ENCODE results near the gene M6PR. TPM values are rescaled to one million over a fixed set of nuclear protein-coding genes. Genes with fewer than 3 reads are reported as not detected.
"Not testable (repeated sequence)": the region's sequence is repeated elsewhere in the genome, so short reads cannot be mapped to it uniquely, and the experiment has no call there.

M6PR gene
- total RNA-seq, 1 experiment from 2014 or later: 245 TPM

DNA sequence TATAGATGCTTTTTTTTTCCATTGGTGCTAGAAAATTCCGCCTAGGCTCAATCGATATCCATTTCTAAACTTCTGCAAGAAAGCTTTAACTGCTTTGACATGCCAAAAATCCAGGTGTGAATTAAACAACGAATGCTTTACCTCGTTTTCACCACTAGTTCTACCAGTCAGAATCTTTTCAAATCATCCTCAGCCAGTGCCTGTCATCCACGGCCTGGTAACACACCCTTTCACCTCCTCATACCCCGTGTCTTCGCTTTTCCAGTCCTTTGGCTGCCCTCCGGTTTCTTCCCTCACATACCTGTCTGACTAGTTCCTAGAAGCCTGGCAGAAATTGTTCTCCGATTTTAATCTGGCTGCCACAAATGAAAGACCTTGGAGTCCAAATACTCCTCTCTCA lies 36.5 kb downstream of the M6PR start:
- DNase-seq (ENCODE audit: low spot score): peak; percentile 13

DNA sequence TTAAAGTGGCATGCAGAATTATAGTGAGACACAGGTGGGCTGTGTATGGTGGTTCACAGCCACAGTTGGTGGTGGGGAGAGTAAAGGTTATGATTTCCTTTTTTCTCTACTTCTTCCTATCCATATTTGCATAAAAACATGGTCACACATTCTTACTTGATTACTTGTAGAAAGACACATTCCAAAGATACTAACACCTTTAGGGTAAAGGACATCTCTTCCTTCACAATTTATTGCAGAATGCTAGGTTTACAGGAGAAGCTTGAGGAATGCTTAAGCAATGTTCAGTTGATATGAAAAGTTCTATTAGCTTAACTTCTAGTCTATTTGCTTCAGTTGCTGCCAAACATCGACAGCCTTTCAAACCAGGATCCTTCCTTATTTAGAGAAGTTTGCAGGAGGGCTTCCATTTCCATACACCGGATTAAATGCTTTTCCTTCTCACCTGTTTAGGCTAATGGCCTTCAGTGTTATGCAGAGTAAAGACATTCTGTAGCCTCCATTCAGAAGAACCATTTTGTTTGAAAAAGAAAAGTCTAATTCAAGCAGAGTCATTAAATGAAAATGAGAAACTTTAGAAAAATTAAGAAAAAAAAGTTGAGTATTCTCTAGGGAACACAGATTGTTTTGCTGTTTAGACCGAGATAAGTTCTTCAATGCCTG lies 37.7 kb downstream of the M6PR start:
- DNase-seq (ENCODE audit: low spot score): no peak

DNA sequence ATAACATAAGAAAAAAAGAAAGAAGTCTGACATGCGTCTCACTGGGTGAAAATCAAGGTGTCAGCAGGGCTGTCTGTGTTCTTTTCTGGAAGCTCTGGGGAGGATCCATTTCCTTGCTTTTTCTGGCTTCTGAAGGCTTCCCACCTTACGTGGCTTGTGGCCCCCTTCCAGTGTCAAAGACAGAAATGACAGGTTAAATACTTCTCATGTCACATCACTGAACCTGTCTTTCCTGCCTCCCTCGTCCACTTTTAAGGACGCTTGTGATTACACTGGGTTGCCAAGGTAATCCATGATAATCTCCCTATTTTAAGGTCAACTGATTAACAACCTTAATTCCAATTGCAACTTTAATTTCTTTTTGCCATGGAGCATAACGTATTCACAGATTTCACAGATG lies 39.7 kb downstream of the M6PR start:
- DNase-seq (ENCODE audit: low spot score): no peak

DNA sequence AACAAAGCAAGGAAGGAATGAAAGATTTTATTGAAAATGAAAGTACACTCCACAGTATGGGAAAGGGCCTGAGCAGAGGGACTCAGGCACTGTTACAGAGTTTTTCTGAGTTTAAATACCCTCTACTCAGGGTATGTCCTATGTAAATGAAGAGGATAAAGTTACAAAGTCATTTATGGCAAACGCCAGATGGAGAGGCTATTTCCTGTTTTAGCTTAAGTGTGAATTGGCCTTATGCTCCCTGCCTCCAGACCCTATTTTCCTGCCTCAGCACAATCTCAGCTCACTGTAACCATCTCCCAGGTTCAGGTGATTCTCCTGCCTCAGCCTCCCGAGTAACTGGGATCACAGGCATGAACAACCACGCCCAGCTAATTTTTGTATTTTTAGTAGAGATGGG lies 41.9 kb downstream of the M6PR start:
- no peak for DNase-seq (ENCODE audit: low spot score)

DNA sequence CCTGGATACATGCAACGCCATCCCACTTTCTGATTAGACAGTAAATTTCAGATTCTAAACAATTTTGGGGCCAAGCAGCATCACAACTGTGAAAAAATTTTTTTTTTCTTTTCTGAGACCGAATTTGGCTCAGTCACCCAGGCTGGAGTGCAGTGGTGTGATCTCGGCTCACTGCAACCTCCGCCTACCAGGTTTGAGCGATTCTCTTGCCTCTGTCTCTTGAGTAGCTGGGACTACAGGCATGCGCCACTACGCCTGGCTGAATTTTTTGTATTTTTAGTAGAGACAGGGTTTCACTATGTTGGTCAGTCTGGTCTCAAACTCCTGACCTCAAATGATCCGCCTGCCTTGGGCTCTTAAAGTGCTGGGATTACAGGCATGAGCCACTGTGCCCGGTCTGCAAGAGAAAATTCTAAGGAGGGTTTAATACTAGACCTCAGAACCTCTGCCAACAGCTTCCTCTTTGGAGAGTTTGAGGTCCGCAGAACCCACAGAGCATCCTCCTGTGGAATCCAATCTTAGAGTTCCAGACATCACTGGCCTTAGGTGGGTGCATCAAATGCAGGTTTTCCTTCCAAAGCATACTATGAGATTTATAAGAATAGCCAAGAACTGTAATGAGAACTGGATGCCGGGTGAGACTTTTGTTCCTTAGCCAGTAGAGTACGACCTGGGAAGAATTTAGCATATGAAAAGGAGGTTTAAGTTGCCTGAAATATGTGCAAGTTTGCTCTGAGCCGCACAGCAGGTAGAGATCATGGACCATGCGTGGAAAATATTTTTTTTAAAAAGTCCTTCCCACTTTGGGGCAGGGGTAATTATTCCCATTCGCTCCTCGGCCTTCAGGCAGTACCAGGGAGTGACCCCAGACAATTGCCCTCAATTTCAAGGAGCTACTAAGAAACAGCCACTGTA lies 42.9 kb downstream of the M6PR start:
- DNase-seq (ENCODE audit: low spot score): no peak

DNA sequence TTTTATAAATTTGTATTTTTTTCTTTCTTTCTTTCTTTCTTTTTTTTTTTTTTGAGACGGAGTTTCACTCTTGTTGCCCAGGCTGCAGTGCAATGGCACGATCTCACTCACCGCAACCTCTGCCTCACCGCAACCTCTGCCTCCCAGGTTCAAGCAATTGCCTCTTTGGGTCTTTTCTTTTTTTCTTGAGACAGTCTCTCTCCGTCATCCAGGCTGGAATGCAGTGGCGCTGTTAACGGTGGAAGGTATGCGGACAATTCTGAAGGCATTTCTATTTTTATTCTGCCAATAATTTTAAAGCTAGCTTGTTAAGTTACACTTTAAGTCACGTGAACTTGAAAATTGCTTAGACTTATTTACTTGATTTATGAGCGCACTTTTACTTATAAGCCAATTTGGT lies 43.9 kb downstream of the M6PR start:
- no peak for DNase-seq (ENCODE audit: low spot score)

DNA sequence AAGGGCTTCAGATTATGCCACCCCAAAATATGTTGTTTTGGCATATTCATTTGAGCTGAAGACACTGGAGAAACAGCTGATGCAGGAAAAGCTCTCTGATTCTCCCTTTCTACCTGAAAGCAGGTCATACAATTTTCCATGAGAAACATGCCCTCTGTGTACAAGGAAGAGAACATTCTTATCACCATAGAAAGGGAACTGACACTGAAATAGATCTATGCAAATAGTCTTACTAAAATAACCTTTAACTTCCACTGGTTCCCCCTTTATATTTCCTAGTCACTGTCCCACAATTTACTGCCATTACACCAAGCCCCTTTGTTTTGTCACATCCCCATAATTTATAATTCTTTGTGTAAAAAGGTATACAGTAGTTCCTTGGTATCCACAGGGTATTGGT lies 44.8 kb downstream of the M6PR start:
- DNase-seq (ENCODE audit: low spot score): no peak

DNA sequence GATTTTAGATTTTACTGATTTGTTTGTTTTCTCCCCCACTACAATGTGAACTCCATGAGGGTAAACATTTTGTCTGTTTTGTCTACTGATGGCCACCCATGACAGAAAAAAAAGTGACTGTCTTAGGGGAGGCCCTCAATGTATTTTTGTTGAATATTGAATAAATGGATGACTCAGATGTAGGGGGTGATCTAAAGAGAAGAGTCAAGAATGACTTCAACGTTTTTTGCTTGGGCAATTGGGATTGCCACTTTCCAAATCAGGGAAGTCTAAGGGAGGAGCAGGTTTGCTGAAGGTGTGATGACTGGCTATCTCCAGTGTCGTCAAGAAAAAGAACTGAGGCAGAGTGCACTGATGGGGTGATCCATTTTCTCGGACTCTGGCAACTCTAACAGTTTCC lies 45.8 kb downstream of the M6PR start:
- no peak for DNase-seq (ENCODE audit: low spot score)

DNA sequence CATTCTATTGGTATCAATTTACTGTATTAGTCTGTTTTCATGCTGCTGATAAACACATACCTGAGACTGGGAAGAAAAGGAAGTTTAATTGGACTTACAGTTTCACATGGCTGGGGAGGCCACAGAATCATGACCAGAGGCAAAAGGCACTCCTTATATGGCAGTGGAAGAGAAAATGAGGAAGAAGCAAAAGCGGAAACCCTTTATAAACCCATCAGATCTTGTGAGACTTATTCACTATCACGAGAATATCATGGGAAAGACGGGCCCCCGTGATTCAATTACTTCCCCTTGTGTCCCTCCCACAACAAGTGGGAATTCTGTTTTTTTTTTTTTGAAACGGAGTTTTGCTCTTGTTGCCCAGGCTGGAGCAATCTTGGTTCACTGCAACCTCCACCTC lies 46.7 kb downstream of the M6PR start:
- not testable (repeated sequence) for DNase-seq (ENCODE audit: low spot score)

DNA sequence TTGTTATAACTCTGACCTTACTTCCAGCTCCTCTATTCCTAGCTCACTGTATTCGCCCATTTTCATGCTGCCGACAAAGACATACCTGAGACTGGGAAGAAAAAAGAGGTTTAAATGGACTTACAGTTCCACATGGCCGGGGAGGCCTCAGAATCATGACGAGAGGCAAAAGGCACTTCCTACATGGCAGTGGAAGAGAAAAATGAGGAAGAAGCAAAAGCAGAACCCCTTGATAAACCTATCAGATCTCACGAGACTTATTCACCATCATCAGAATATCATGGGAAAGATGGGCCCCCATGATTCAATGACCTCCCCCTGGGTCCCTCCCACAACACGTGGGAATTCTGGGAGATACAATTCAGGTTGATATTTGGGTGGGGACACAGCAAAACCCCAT lies 49.6 kb downstream of the M6PR start:
- no peak for DNase-seq (ENCODE audit: low spot score)

DNA sequence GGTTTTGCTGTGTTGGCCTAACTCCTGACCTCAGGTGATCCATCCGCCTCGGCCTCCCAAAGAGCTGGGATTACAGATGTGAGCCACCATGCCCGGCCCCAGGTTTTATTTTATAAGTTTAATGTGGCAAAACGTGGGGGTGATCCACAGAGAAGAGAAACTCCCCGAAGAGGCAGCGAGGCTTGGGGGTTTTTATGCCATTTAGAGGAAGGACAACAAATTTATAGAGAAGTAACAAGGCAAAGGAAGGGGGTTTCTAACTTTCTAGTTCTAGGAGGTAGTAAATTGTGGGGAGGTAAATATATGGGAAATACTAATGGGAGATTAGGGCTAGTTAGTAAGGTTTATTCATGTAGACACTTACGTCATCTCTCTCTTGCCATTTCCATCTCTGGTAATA lies 52.4 kb downstream of the M6PR start:
- DNase-seq (ENCODE audit: low spot score): no peak

DNA sequence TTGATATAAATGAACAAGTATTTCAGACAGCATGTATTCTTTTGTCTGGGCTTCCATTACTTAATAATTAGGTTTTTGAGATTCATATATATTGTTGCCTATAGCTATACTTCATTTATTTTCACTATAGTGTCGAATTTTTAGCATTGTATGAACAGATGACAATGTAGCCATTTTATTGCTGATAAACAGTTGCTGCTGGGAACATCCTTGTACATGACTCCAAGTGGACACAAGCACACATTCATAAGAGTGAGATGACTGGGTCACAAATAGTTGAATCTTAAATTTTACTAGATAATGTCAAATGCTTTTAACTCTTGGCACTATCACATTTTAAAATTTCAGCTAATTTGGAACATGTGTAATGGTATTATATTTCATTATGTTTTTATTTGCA lies 54.5 kb downstream of the M6PR start:
- no peak for DNase-seq (ENCODE audit: low spot score)

DNA sequence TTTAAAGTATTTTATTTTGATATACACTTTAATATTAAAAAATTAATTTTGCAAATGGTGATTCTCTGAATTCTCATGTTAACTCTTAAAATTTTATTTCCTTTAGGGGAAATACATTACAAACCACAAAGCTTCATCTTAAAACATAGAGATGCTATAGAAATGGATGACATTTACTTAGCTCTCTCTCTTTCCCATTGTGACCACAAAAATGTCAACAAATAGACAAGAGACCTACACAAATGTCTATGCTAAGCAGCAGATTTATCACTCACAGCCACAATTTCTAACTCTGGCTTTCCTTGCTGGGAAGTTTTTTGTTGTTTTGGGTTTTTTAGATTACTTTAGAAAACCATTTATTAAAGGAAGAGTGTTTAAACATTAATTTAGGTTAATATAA lies 55.1 kb downstream of the M6PR start:
- no peak for DNase-seq (ENCODE audit: low spot score)

DNA sequence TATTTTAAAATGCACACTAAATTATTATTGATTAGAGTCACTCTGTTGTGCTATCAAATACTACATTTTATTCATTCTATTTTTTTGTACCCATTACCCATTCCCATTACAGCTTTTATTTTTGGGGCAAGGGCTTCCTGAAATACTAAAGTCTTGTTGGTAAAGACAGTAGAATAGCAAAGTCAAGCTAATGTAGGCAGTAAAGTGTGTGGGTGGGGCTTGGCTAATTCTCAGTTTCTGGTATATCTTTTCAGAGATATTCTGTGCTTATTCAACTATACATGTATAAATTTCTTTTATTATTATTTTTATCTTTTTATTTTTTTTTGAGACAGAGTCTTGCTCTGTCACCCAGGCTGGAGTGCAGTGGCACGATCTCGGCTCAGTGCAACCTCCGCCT lies 57.5 kb downstream of the M6PR start:
- DNase-seq (ENCODE audit: low spot score): no peak

Other genes with a start within 250 kb of the M6PR start
- not detected in 2 replicates for gene A2ML1, start 127.0 kb downstream of the M6PR start, total RNA-seq (2014; rRNA removed; shearing (Covaris generic))
- gene PHC1, start 35.1 kb downstream of the M6PR start, total RNA-seq (2014; rRNA removed; shearing (Covaris generic)): 20.9 and 27.1 TPM in 2 replicates
- 0.14 and 0.66 TPM in 2 replicates for gene KLRG1, start 39.9 kb upstream of the M6PR start, total RNA-seq (2014; rRNA removed; shearing (Covaris generic))
- gene A2M, start 166.3 kb upstream of the M6PR start, total RNA-seq (2014; rRNA removed; shearing (Covaris generic)): 5.3 and 5.6 TPM in 2 replicates

All from H4 (cell line).